ENCODE measurements around the gene WDR44. TPM values are rescaled to one million over a fixed set of nuclear protein-coding genes. Genes with fewer than 3 reads are reported as not detected.
"Not testable (repeated sequence)": the region's sequence is repeated elsewhere in the genome, so short reads cannot be mapped to it uniquely, and the experiment has no call there.

The WDR44 gene, protein sequence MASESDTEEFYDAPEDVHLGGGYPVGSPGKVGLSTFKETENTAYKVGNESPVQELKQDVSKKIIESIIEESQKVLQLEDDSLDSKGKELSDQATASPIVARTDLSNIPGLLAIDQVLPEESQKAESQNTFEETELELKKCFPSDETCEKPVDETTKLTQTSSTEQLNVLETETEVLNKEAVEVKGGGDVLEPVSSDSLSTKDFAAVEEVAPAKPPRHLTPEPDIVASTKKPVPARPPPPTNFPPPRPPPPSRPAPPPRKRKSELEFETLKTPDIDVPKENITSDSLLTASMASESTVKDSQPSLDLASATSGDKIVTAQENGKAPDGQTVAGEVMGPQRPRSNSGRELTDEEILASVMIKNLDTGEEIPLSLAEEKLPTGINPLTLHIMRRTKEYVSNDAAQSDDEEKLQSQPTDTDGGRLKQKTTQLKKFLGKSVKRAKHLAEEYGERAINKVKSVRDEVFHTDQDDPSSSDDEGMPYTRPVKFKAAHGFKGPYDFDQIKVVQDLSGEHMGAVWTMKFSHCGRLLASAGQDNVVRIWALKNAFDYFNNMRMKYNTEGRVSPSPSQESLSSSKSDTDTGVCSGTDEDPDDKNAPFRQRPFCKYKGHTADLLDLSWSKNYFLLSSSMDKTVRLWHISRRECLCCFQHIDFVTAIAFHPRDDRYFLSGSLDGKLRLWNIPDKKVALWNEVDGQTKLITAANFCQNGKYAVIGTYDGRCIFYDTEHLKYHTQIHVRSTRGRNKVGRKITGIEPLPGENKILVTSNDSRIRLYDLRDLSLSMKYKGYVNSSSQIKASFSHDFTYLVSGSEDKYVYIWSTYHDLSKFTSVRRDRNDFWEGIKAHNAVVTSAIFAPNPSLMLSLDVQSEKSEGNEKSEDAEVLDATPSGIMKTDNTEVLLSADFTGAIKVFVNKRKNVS
- polyA plus RNA-seq: 9.5 TPM
- long read RNA-seq, donor 1, full-length matches to known transcripts: 1 of 1 reads
- long read RNA-seq, donor 1, partial matches to known transcripts: 0 of 1 reads
- long read RNA-seq, donor 1, other reads (novel, unspliced or antisense): 0 of 1 reads
- long read RNA-seq, donor 2, full-length matches to known transcripts: 1 of 7 reads
- long read RNA-seq, donor 2, partial matches to known transcripts: 6 of 7 reads
- long read RNA-seq, donor 2, other reads (novel, unspliced or antisense): 0 of 7 reads
- long read RNA-seq, donor 3, full-length matches to known transcripts: 2 of 2 reads
- long read RNA-seq, donor 3, partial matches to known transcripts: 0 of 2 reads
- long read RNA-seq, donor 3, other reads (novel, unspliced or antisense): 0 of 2 reads
- long read RNA-seq, donor 4: 0 reads
- long read RNA-seq, donor 5: 0 reads
- long read RNA-seq, donor 6, partial matches to known transcripts: 5 of 5 reads
- long read RNA-seq, donor 6, other reads (novel, unspliced or antisense): 0 of 5 reads
- long read RNA-seq, donor 7: 0 reads
- long read RNA-seq, donor 8: 0 reads
- long read RNA-seq, donor 9, full-length matches to known transcripts: 1 of 1 reads
- long read RNA-seq, donor 9, partial matches to known transcripts: 0 of 1 reads
- long read RNA-seq, donor 9, other reads (novel, unspliced or antisense): 0 of 1 reads
- long read RNA-seq, donor 10, partial matches to known transcripts: 5 of 5 reads
- long read RNA-seq, donor 10, other reads (novel, unspliced or antisense): 0 of 5 reads
- long read RNA-seq, donor 11, partial matches to known transcripts: 5 of 5 reads
- long read RNA-seq, donor 11, other reads (novel, unspliced or antisense): 0 of 5 reads

DNA sequence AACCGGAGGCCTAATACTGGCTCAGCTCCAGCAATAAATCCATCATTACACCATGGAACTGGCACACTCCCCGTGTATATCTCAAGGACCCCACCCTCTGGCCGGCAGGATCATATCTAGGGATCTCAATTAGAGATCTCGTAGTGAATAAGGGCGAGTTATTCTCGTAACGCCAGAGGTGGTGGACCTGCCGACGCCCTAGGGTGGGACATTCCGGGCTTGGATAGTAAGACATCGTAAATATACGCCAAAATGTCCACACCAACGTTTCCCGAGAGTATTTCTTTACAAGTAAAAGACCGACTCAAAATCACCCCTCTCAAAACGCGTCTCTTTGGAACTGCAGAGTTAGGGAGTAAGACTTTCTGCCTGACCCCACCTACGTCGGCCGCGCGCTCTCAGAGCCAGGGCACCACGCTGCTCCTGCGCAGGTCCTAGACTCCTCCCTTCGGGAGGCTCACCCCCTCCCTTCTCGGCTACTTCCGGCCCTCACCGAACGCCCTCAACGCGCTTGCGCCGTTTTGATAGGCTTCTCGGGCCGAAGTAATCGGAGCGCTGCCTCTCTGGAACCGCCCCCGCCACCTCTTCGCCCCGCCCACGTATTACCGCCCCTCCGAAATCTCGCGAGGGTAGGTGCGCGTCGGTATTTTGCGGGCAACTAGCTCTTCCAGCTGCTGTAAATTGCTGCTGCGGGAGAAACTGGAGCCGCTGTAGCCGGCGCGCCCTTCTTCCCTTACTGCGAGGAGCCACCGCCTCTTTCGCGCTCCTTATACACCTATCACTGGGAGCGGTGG is at the start of gene WDR44:
Gene WDR44, plus strand, starts transcription at position 643 of the 794 bp plus-strand sequence. CDS start 398 bp downstream, outside the sequence.
- Histone ChIP-seq H3K36me3 (ENCODE audit: control insufficient read depth, insufficient read depth, low read length) (no peaks in the 10 kb centered on the region), H3K4me1 (ENCODE audit: control insufficient read depth, insufficient read depth, low read length) (peaks cover 4% of the 10 kb centered on the region), H3K4me3 (ENCODE audit: low read length) (peak within 1 kb of the TSS; percentile 92), H3K27ac (ENCODE audit: low read length) (peak within 1 kb of the TSS; percentile 96), H3K9me3 (ENCODE audit: control insufficient read depth, low read depth, low read length) (no peaks in the 10 kb centered on the region), H3K27me3 (ENCODE audit: control insufficient read depth, insufficient read depth, low read length) (no peaks in the 10 kb centered on the region)
- WGBS (ENCODE audit: insufficient coverage, low lambda C conversion rate): no CpG with 5 or more reads among the region's 60 CpGs
- DNase-seq: peak; percentile 96

DNA sequence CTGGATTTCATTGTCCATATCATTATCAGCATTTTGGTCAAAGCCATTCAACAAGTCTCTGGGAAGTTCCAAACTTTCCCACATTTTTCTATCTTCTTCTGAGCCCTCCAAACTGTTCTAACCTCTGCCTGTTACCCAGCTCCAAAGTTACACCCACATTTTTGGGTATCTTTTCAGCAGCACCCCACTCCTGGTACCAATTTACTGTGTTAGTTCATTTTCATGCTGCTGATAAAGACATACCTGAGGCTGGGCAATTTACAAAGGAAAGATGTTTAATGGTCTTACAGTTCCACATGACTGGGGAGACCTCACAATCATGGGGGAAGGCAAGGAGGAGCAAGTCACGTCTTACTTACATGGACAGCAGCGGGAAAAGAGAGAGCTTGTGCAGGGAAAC is 40.1 kb upstream of the WDR44 start:
- WGBS (ENCODE audit: insufficient coverage, low lambda C conversion rate): no CpG with 5 or more reads among the region's 2 CpGs
- H3K4me3 ChIP-seq (ENCODE audit: low read length); DNase-seq: not testable (repeated sequence)

GRCh38 chrX:118315529-118315928 is 30.4 kb upstream of the WDR44 start:
- no peak for DNase-seq
- no CpG with 5 or more reads among the region's 2 CpGs for WGBS (ENCODE audit: insufficient coverage, low lambda C conversion rate)
- Histone ChIP-seq H3K4me3 (ENCODE audit: low read length) (no peak overlapping the region), H3K27me3 (ENCODE audit: control insufficient read depth, insufficient read depth, low read length) (no peaks in the 10 kb centered on the region), H3K9me3 (ENCODE audit: control insufficient read depth, low read depth, low read length) (no peaks in the 10 kb centered on the region), H3K4me1 (ENCODE audit: control insufficient read depth, insufficient read depth, low read length) (no peaks in the 10 kb centered on the region), H3K27ac (ENCODE audit: low read length) (no peak overlapping the region), H3K36me3 (ENCODE audit: control insufficient read depth, insufficient read depth, low read length) (no peaks in the 10 kb centered on the region)

More for the DNA sequence above, 40.1 kb upstream of the WDR44 start:
- not testable (repeated sequence) for H3K9me3 ChIP-seq (ENCODE audit: control insufficient read depth, low read depth, low read length); H3K27ac ChIP-seq (ENCODE audit: low read length); H3K4me1 ChIP-seq (ENCODE audit: control insufficient read depth, insufficient read depth, low read length); H3K27me3 ChIP-seq (ENCODE audit: control insufficient read depth, insufficient read depth, low read length); H3K36me3 ChIP-seq (ENCODE audit: control insufficient read depth, insufficient read depth, low read length)

GRCh38 chrX:118324588-118324987 is 21.3 kb upstream of the WDR44 start:
- WGBS (ENCODE audit: insufficient coverage, low lambda C conversion rate): no CpG with 5 or more reads among the region's 4 CpGs
- Histone ChIP-seq H3K9me3 (ENCODE audit: control insufficient read depth, low read depth, low read length) (no peaks in the 10 kb centered on the region), H3K36me3 (ENCODE audit: control insufficient read depth, insufficient read depth, low read length) (no peaks in the 10 kb centered on the region), H3K27me3 (ENCODE audit: control insufficient read depth, insufficient read depth, low read length) (no peaks in the 10 kb centered on the region), H3K4me3 (ENCODE audit: low read length) (no peak overlapping the region), H3K27ac (ENCODE audit: low read length) (no peak overlapping the region), H3K4me1 (ENCODE audit: control insufficient read depth, insufficient read depth, low read length) (no peaks in the 10 kb centered on the region)
- no peak for DNase-seq

DNA sequence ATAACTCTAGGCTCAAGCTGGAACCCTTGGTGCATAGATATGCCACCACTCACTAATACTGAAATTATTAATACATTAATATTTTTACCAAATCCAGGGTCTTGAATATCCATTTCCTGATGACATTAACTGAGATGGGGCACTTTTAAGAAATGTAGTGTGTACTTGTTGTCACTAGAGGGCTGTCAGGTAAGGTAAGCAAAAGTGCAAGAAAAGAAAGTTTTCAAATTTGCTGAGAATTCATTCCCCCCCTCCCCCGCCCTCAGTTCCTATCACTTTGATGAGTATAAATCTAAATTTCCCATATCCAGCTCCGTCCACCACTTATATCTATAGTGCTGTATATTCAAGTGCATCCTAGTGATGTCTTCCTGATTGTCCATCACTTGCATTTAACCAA is 20.5 kb upstream of the WDR44 start:
- no peaks in the 10 kb centered on the region for H3K9me3 ChIP-seq (ENCODE audit: control insufficient read depth, low read depth, low read length)
- no CpG with 5 or more reads among the region's 2 CpGs for WGBS (ENCODE audit: insufficient coverage, low lambda C conversion rate)
- no peaks in the 10 kb centered on the region for H3K27me3 ChIP-seq (ENCODE audit: control insufficient read depth, insufficient read depth, low read length)
- no peak for DNase-seq
- H3K4me3 ChIP-seq (ENCODE audit: low read length): no peak overlapping the region
- H3K27ac ChIP-seq (ENCODE audit: low read length): no peak overlapping the region
- H3K36me3 ChIP-seq (ENCODE audit: control insufficient read depth, insufficient read depth, low read length): no peaks in the 10 kb centered on the region
- H3K4me1 ChIP-seq (ENCODE audit: control insufficient read depth, insufficient read depth, low read length): no peaks in the 10 kb centered on the region

DNA sequence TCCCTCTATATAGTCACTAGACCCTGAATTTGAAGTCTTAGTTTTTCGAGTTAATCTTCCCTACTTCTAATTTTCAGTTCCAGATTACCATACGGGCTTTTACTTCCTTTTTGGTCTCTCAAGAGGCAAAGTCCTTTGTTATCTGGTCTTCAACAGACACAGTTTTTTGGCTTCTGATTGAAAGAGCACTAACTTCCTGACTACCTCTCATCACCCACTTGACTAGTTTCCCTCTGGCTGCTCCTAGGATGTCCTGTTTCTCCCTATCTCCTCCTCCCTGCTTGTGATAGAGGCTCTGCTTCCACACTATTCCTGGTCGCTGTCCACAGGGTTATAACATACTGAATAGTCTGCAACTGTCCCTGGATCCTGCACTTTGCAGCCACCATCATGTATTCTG is 16.7 kb upstream of the WDR44 start:
- Histone ChIP-seq H3K4me1 (ENCODE audit: control insufficient read depth, insufficient read depth, low read length) (no peaks in the 10 kb centered on the region), H3K27me3 (ENCODE audit: control insufficient read depth, insufficient read depth, low read length) (no peaks in the 10 kb centered on the region), H3K27ac (ENCODE audit: low read length) (no peak overlapping the region), H3K4me3 (ENCODE audit: low read length) (no peak overlapping the region), H3K9me3 (ENCODE audit: control insufficient read depth, low read depth, low read length) (no peaks in the 10 kb centered on the region), H3K36me3 (ENCODE audit: control insufficient read depth, insufficient read depth, low read length) (no peaks in the 10 kb centered on the region)
- no CpG with 5 or more reads among the region's 3 CpGs for WGBS (ENCODE audit: insufficient coverage, low lambda C conversion rate)
- DNase-seq: no peak

DNA sequence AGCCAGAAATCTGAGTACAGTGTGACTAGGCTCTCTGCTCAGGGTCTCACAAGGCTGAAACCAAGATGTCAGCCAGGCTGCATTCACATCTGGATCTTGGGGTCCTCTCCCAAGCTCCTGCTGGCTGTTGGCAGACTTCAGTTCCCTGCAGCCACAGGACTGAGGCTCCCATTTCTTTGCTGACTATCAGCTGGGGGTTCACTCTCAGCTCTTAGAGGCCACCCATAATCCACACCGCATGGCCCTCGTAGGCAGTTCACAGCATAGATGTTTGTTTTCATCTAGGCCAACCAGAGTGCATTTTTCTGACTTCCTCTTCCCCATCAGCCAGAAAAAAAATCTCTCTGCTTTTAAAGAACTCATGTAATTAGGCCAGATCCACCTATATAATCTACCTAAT is 8.2 kb upstream of the WDR44 start:
- H3K27ac ChIP-seq (ENCODE audit: low read length): no peak overlapping the region
- H3K4me1 ChIP-seq (ENCODE audit: control insufficient read depth, insufficient read depth, low read length): no peaks in the 10 kb centered on the region
- no peaks in the 10 kb centered on the region for H3K9me3 ChIP-seq (ENCODE audit: control insufficient read depth, low read depth, low read length)
- WGBS (ENCODE audit: insufficient coverage, low lambda C conversion rate): no CpG with 5 or more reads among the region's 2 CpGs
- no peak overlapping the region for H3K4me3 ChIP-seq (ENCODE audit: low read length)
- no peaks in the 10 kb centered on the region for H3K27me3 ChIP-seq (ENCODE audit: control insufficient read depth, insufficient read depth, low read length)
- DNase-seq: no peak
- H3K36me3 ChIP-seq (ENCODE audit: control insufficient read depth, insufficient read depth, low read length): no peaks in the 10 kb centered on the region

- H3K36me3 ChIP-seq (ENCODE audit: control insufficient read depth, insufficient read depth, low read length): no peaks in the 10 kb centered on the region
- no peak overlapping the region for H3K4me3 ChIP-seq (ENCODE audit: low read length)
- no peak overlapping the region for H3K27ac ChIP-seq (ENCODE audit: low read length)
- H3K4me1 ChIP-seq (ENCODE audit: control insufficient read depth, insufficient read depth, low read length): no peaks in the 10 kb centered on the region
- no peak for DNase-seq
- no peaks in the 10 kb centered on the region for H3K27me3 ChIP-seq (ENCODE audit: control insufficient read depth, insufficient read depth, low read length)
- H3K9me3 ChIP-seq (ENCODE audit: control insufficient read depth, low read depth, low read length): no peaks in the 10 kb centered on the region
Measured at GRCh38 chrX:118338930-118339329, 7.0 kb upstream of the WDR44 start.

DNA sequence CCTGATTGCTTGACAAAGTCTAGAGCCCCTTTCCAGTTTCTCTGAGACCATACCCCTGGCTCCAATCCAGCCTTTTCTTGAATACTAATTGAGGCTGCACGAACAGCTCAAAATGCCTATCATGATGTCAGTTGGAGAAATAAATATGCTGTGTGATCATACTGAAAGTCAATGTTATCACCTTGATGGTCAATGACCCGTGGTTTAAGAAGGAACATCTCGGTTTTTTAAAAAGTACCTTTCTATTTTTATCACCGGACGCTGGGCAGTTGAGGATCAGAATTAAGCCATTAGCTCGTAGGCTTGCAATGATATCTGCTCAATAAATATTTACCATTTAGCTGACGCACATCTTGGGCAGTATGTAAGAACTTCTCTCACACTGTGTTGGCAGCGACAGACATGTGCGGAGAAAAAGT is 852 bp upstream of the WDR44 start:
- Histone ChIP-seq H3K27me3 (ENCODE audit: control insufficient read depth, insufficient read depth, low read length) (no peaks in the 10 kb centered on the region), H3K36me3 (ENCODE audit: control insufficient read depth, insufficient read depth, low read length) (no peaks in the 10 kb centered on the region), H3K27ac (ENCODE audit: low read length) (peak overlapping the region; percentile 88), H3K4me3 (ENCODE audit: low read length) (peak overlapping the region; percentile 92), H3K4me1 (ENCODE audit: control insufficient read depth, insufficient read depth, low read length) (peaks cover 4% of the 10 kb centered on the region), H3K9me3 (ENCODE audit: control insufficient read depth, low read depth, low read length) (no peaks in the 10 kb centered on the region)
- DNase-seq: no peak
- no CpG with 5 or more reads among the region's 9 CpGs for WGBS (ENCODE audit: insufficient coverage, low lambda C conversion rate)
